GM19351 (cell line): ENCODE measurements around the gene CDC25B.

ENCODE experiments used
- ATAC-seq: cut with Tn5 transposase; IDR thresholded peaks from one replicate; pipeline ENCODE4 v1.9.1; 2021; ENCODE audit warnings: mild to moderate bottlenecking, moderate library complexity; ENCODE audit not compliant: unreplicated experiment

CDC25B gene

DNA sequence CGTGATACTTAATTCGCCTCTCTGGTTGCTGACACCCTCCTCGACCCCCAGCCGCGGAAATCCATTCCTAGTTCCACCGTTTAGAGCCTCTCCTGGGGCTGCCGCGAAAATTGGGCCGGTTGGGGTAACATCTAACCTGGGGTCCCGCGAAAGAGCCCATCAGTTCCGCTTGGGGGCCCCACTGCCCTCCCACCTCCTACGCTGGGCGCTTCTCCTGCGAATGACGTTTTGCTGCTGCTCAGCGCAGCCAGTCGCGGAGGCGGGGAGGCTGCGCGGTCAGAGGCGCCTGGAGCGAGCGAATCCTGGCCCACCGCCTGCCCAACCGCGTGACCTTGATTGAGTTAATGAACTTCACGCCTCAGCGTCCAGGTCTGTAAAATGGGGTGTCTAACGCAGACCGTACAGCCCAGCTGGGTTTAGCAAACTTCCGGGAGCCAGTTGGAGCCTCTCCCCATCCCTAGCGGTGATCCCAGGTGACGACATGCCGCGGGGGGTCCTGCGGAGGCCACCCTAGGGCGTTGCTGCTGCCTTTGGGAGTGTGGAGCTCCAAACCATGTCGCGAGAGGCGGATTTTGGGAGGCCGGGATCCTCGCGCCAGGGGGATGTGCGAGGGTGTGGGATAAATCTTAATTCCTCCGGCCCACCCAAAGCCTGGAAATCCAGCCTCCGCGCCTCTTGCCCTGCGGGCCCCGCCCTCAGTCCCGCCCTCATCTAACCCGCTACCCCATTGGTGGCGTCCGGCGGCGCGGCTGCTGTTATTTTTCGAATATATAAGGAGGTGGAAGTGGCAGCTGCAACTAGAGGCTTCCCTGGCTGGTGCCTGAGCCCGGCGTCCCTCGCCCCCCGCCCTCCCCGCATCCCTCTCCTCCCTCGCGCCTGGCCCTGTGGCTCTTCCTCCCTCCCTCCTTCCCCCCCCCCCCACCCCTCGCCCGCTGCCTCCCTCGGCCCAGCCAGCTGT, at the start of gene CDC25B:
CDC25B (plus strand) TSS at position 800 of the 958 bp plus-strand sequence. CDS start 222 bp downstream, outside the sequence.
- ATAC-seq, result peak; percentile 73

DNA sequence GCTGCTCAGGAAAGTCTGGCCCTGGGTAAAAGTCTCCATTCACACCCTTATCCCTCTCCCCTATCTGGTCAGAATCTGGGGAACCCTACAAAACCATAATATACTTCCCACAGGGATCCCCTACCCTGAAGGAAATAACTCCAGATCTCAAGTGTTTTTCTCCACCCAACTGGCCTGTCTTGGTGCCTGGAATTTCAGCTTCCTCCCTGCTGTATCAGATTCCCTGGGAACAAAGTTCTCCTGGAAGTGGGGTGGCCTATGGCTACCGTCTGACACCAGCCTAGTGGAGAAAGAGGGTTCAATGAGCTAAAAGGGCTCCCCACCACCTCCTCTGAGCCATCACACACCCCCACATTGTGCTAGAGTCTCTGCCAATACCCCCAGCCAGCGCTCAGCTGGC, 48.6 kb upstream of the CDC25B start:
- ATAC-seq, result no peak

DNA sequence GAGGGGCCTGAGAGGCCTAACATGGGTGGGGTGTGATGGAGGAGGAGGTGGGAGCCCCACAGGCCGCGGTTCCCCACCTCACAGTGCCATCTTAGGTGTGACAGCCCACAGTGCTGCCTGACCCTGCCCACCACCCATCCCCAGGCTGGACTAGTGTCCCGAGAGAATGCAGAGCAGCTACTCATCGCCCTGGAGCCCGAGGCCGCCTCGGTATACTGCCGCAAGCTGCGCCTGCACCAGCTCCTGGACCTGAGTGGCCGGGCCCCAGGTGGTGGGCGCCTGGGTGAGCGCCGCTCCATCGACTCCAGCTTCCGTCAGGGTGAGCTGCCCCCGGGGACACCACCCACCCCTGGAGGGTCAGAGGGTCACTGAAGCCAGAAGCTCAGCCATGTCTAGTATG, 48.0 kb upstream of the CDC25B start:
- ATAC-seq, result no peak

DNA sequence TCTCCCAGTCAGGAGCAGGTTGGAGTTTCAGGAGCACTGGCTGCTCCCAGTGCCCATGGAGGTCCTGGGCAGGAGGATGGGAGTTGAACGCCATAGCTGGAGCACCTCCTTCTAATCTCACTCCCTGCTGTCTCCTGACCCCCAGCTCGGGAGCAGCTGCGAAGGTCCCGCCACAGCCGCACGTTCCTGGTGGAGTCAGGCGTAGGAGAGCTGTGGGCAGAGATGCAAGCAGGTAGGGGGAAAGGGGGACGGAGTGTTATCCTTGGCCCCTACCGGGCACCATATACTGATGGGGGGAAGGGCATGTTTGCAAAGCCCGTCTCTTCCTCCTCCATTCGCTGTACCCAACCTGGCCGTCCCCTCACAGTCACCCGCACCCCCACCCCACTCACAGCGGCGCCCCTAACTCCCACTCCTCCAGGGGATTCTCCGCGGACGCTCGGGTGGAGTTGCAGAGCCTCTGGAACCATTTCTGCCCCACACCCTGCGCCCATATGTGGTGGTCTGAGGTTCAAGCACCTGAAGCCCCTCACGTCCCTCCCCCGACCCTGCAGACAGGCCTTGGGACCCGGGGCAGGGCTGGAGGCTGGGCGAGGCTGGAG, 46.9 kb upstream of the CDC25B start:
- no peak for ATAC-seq

DNA sequence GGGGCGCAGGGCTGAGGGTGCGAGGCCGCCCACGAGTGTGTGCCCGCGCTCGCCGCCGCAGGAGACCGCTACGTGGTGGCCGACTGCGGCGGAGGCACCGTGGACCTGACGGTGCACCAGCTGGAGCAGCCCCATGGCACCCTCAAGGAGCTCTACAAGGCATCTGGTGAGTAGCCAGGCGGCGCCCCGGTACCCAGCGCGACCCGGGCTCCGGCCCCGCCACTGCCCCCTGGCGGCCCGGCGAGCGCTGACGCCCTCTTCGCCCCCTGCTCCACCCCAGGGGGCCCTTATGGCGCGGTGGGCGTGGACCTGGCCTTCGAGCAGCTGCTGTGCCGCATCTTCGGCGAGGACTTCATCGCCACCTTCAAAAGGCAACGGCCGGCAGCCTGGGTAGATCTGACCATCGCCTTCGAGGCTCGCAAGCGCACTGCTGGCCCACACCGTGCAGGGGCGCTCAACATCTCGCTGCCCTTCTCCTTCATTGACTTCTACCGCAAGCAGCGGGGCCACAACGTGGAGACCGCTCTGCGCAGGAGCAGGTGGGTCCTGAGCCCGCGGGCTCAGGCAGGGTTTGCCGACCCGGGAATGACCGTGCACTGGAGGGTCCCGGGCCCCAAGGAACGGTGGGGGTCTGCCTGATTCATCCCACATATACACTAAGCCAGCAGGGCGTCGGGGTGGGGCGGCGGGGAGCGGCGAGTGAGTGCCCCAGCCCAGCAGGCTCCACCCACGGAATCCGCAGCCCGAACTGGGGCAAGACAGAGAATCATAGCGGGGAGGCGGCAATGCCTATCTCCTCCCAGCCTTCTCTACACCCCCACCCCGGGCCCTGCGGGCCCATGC, 46.2 kb upstream of the CDC25B start:
- no peak for ATAC-seq

DNA sequence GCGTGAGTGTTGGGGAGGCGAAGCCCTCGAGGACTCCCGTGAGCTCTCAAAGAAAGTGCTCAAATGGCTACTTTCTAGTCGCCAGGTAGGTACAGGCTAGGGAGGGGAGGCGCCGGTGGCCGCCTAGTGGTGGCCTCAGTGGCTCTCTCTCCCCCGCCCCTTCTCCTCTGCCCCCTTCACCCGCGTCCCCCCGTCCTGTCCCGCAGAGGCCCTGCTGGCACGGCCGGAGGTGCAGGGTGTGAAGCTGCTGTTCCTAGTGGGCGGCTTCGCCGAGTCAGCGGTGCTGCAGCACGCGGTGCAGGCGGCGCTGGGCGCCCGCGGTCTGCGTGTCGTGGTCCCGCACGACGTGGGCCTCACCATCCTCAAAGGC, 44.8 kb upstream of the CDC25B start:
- no peak for ATAC-seq

DNA sequence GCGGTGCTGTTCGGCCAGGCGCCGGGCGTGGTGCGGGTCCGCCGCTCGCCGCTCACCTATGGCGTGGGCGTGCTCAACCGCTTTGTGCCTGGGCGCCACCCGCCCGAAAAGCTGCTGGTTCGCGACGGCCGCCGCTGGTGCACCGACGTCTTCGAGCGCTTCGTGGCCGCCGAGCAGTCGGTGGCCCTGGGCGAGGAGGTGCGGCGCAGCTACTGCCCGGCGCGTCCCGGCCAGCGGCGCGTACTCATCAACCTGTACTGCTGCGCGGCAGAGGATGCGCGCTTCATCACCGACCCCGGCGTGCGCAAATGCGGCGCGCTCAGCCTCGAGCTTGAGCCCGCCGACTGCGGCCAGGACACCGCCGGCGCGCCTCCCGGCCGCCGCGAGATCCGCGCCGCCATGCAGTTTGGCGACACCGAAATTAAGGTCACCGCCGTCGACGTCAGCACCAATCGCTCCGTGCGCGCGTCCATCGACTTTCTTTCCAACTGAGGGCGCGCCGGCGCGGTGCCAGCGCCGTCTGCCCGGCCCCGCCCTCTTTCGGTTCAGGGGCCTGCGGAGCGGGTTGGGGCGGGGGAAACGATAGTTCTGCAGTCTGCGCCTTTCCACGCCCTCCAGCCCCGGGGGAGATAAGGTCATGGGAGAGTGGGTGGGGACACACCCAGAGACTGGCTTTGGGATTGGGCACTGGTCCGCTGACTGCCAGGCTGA, 44.3 kb upstream of the CDC25B start:
- ATAC-seq, result no peak

DNA sequence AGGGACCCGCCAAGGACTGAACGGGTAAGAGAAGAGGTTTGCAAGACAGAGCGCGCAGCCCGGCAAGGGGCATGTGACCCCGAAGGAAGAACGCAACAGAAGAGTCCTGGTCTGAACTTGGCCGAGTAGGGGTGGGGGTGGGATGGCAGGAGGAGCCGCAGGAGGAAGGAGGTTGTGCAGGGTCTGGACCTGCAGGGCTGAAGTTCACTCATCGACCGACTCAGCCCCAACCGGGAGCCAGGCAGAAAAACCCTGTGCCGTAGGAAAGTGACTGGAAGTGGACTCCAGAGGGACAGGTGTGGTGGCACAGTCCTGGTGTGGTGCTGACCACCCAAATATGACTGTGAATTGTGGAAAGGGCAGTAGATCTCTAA, 43.7 kb upstream of the CDC25B start:
- no peak for ATAC-seq

DNA sequence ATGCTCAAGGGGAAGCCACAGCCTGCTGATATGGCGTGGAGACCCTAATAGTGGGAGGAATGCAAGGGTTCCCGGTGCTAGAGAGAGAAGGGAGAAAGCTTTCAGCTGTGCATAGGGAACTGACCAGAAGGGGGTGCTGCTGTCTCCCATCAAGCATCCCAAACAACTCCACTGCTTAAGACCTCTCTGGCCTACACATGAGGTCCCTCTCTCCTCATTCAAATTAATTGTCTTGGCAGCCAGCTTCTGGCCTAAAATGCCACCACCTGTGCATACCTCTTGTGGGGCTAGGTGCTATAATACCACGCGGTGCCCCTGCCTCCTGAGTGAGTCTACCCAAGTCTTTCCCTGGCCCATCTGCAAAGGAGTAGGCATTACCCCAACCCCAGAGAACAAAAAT, 43.0 kb upstream of the CDC25B start:
- peak; percentile 58 for ATAC-seq

DNA sequence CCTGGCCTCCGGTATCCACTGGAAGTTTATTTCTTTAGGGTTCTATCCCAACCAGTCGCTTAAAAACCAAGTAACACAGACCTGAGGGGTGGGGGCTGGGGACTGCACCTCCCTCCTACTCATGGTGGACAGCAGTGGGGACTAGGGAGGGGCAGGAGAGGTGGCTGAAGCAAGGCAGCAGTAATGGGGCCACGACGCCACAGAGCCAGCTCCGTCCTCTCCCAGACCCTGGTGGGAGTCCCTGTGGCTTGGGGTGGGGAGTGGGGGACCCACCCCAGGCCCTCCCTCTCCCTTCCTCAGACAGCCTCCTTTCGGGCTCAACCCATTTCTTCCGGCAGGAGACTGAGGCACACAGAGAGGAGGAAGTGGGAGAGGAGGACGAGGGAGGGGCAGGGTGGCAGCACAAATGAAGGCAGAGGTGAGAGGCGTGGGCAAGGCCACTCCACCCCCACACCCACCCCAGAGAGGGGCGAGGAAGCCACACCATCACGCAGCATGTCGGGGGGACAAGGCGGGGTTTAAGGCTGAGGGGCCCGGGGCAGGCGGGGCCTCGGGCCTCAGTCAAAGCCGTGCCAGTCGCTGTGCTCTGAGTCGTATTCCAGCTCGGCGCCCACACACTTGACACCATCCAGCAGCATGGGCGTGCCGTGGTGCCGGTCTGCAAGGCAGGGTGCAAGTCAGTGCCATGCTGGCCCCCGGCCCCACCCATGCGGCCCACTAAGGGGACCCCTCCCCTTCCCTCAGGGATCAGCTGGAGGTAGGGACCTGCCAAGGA, 42.4 kb upstream of the CDC25B start:
- no peak for ATAC-seq

DNA sequence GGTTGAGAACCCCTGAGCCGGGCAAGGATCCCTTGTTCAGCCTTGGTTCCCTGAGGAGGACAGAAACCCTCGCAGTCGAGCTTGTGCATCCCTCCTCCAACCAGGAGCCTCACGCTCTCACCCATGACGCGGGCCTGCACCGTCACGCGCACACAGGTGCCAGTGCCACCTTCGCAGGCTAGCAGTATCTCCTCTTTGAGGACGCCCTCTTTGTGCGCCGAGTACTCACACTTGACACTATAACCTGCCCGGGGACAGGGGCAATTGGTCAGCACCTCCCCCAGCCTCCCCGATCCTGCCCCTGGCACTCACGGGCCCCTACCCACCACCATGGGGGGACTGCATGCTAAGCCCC, 41.9 kb upstream of the CDC25B start:
- no peak for ATAC-seq

DNA sequence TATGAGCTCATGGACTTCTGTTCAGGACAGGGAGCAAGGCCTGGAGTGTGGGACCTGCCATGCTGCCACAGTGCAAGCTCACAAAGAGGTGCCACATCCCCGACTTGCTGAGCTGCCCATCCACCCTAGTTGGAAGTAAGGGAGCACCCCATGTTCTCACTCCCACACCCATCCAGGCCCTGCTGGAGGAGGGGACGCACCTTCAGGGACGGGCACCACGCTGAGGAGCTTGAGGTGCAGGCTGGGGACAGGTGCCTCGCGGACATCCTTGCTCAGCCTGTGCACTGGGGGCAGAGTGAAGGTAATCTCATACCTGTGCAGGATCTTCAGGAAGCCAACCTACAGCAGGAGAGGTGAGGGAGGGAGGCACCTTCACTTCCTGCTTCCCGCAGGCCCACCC, 40.8 kb upstream of the CDC25B start:
- ATAC-seq, result no peak

DNA sequence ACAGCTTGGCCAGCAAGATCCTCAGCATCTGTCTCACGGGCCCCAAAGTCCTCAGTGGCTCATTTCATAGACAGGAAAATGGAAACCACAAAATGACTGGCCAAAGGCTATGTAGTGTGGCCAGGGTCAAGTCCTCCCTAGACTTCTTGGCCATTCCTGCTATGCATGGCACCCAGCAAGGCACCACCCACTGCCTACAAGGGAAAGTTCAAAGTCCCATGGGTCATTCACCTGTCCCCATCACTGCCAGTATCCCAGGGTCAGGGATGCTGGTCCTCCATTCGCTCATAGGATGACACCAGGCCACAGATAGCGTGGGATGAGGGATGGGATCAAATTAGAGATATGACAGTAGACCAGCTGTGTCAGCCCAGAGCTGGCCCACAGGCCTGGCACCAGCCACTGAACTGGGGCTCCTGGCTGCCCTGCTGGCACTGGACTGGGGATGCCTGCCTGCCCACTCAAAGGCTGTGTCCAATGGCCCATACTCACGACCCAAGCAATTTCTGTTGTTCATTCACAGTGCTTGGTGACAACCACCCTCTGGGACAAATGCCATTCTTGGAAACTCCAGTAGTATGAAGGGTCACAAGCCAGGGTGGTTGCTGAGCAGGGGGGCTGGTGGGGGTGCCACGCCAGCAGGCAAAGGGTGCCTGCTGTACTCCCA, 40.2 kb upstream of the CDC25B start:
- ATAC-seq, result no peak

DNA sequence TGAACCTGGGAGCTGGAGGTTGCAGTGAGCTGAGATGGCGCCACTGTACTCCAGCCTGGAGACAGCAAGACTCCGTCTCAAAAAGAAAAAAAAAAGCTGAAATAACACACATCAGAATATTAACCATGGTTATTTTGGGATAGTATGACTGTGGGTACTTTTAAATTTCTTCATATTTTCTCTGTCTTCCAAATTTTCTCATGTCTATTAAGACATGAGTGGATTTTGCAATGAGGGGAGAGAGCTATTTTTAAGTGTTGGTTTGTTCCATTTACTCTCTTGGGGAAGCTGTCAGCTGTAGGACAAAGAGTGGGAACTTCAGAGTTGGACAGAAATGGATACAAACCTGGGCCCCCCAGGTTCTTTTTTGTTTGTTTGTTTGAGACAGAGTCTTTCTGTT, 38.8 kb upstream of the CDC25B start:
- ATAC-seq, result no peak

DNA sequence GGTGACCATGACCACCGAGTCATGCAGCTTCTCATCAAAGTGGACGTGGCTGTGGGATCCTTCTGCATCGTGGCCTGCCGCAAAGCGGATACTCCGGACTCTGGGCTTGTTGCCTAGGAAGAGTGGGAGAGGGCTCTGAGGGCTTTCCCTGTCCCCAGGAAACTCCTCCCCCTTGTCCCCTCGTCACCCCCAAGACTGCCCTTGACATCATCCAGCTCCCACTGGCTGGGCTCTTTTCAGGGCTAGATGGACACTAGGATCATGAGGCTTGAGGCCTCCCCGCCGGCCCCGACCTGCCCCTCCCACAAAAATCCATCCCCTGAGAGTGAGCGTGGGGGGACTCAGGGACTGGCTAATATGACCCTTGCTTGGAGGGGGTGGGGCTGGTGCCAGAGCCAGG, 37.5 kb upstream of the CDC25B start:
- ATAC-seq, result no peak

DNA sequence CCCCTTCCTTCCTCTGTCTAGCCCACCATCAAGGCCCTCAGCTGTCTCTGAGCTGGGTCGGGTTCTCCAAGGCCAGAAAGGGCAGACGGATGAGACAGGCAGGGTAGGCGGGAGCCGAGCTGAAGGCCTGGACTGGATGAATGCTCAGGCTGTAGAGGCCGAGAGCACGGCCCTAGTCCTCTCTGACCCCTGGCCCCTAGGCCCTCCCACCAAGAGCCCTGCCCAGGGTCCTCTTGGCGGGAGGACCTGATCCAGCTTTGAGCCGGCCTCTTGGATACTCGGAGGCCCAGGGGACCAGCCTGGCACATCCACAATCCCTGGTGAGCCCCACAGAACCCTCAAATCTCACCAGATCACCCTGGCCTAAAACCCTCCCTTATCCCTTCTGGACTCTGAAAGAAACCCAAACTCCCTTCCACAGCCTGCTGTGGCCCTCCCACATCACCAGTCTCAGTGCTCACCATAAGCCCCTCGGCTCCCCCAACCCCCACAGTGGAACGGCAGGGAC, 36.7 kb upstream of the CDC25B start:
- ATAC-seq, result no peak

DNA sequence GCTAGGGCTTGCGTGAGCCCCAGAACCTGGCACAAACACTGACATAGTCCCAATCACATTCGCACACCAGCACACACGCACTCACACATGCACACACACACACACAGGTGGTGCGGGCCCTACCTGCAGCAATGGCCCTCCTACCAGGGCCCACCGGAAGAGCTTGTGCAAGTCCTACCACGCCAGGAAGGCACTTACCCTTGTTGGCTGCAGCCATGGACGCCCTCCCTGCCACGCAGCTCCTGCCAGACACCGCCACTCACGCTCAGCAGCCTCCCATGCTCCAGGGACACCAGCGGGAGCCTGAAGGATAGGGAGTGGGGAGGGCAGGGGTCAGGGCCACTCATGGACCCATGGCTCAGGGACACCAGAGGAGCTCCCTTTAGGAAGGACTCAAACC, 36.2 kb upstream of the CDC25B start:
- no peak for ATAC-seq

DNA sequence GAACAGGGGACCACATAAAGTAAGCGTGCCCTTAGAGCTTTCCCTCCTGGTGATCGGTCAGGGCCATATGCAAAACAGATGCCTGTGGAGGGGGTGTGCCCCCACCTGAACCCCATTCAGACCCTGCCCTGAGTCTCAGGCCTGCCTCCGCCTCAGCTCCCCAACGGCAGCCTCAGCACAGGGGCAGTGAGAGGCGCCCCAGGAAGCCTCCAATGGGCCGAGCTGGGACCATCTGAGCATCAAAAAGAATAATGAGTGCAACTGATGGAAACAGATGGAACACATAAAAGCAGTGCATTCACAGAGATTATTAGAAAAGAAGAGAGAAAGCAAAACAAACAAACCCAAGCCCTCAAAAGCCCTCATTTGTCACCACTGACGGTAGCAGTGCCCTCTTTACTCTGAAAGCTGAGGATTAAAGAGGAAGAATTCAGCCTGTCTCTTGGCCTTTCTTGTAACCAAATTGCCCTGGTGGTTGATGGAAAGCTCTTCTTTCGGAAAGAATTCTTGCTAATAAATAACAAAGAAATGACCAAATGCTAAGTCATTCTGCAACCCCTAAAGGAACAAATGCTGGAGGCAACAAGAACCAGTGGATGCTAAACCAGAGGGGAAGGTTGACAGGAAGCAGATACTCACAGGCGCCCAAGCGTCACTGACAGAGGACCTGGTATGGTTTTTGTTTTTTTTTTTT, 35.3 kb upstream of the CDC25B start:
- ATAC-seq, result no peak
